GM19099 (cell line): ENCODE results near the gene HOXA13.

Experiments
- POLR2A ChIP-seq: IDR thresholded peaks from 3 replicates; pipeline ENCODE4 v1.6.1; 2011; ENCODE audit warnings: low read depth; ENCODE audit not compliant: insufficient read length; ENCODE audit errors: extremely low read depth

Gene HOXA13

GRCh38 chr7:27203964-27204594 is 4.2 kb upstream of the HOXA13 start:
- no peak for TF ChIP-seq POLR2A

- TF ChIP-seq POLR2A = no peak
Measured at GRCh38 chr7:27203365-27203953, 3.6 kb upstream of the HOXA13 start.

- no peak for TF ChIP-seq POLR2A
Measured at GRCh38 chr7:27202862-27203134, 2.9 kb upstream of the HOXA13 start.

GRCh38 chr7:27202018-27202861 is 2.3 kb upstream of the HOXA13 start:
- TF ChIP-seq POLR2A = no peak

GRCh38 chr7:27201580-27202017 is 1.7 kb upstream of the HOXA13 start:
- no peak for TF ChIP-seq POLR2A

GRCh38 chr7:27200761-27201579 is 1.1 kb upstream of the HOXA13 start:
- no peak for TF ChIP-seq POLR2A

GRCh38 chr7:27198871-27199801 is 755 bp downstream of the HOXA13 start:
- no peak for TF ChIP-seq POLR2A

- TF ChIP-seq POLR2A = no peak
Measured at GRCh38 chr7:27198138-27198841, 1.6 kb downstream of the HOXA13 start.

- no peak for TF ChIP-seq POLR2A
Measured at GRCh38 chr7:27197137-27198042, 2.5 kb downstream of the HOXA13 start.

GRCh38 chr7:27196287-27196767 is 3.6 kb downstream of the HOXA13 start:
- no peak for TF ChIP-seq POLR2A

- no peak for TF ChIP-seq POLR2A
Measured at GRCh38 chr7:27194686-27195379, 5.1 kb downstream of the HOXA13 start.

GRCh38 chr7:27194002-27194352 is 5.9 kb downstream of the HOXA13 start:
- TF ChIP-seq POLR2A = no peak
